ENCODE data around the gene TSFM.

DNA sequence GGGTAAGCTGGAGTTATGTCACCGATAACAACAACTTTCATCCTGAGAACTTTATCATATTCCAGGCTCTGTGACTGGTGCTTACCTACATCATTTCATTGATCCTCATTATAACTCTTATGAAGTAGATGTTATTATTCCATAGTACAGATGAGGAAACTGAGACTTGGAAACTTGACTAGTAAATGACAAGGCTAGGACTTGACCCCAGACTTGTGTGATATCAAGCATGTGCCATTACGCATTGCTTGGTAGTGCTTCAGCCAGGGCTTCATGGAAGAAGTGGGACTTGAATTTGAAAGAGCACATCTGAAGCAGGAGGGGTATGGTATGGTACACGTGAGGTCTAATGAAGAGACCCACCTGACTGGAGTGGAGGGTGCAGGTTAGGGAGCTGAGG, 24.1 kb downstream of the TSFM start:
- no peak for TF ChIP-seq EP300 (IDR thresholded peaks at IDR 0.05)
- TF ChIP-seq POLR2A (IDR thresholded peaks at IDR 0.05) = no peak
- TF ChIP-seq, protein P1, sequence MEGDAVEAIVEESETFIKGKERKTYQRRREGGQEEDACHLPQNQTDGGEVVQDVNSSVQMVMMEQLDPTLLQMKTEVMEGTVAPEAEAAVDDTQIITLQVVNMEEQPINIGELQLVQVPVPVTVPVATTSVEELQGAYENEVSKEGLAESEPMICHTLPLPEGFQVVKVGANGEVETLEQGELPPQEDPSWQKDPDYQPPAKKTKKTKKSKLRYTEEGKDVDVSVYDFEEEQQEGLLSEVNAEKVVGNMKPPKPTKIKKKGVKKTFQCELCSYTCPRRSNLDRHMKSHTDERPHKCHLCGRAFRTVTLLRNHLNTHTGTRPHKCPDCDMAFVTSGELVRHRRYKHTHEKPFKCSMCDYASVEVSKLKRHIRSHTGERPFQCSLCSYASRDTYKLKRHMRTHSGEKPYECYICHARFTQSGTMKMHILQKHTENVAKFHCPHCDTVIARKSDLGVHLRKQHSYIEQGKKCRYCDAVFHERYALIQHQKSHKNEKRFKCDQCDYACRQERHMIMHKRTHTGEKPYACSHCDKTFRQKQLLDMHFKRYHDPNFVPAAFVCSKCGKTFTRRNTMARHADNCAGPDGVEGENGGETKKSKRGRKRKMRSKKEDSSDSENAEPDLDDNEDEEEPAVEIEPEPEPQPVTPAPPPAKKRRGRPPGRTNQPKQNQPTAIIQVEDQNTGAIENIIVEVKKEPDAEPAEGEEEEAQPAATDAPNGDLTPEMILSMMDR (IDR thresholded peaks at IDR 0.05) = no peak
